GM19099 (cell line): Measurements from ENCODE around the gene TCEA3.

ENCODE experiments used
- POLR2A ChIP-seq: IDR thresholded peaks from 3 replicates; pipeline ENCODE4 v1.6.1; 2011; ENCODE audit warnings: low read depth; ENCODE audit not compliant: insufficient read length; ENCODE audit errors: extremely low read depth

The TCEA3 gene

DNA sequence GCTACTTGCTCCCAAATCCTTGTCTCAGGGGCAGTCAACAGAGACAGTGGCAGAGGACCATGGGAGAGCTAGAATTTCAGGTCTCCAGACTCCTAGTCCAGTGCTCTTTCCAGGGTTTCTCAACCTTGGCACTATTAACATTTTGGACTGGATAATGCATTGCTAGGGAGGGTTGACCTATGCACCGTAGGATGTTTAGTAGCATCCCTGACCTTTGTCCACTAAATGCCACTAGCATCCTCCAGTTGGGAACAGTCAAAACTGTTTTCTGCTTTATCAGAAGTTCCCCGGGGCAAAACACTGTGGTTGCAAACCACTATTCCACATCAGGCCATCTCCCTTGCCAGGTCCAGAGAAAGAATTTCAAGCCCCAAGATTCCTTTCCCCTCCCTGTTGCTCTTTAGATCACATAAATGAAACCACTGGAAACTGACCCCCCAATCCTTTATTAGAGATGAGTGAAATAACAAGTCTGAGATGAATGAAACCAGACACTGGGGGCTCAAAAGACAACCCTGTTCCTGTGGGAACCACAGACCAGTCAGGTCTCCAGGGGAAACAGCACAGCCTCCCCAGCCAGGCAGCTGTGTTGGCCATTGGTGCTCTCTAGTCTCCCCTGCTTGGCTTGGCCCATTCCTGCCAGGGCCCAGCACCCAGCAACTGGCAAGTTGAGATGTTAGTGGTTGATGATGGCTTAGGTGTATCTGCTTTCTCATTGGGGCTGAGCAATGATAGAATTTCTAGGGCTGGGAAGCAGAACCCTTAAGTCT lies 3.8 kb upstream of the TCEA3 start:
- no peak for TF ChIP-seq POLR2A

DNA sequence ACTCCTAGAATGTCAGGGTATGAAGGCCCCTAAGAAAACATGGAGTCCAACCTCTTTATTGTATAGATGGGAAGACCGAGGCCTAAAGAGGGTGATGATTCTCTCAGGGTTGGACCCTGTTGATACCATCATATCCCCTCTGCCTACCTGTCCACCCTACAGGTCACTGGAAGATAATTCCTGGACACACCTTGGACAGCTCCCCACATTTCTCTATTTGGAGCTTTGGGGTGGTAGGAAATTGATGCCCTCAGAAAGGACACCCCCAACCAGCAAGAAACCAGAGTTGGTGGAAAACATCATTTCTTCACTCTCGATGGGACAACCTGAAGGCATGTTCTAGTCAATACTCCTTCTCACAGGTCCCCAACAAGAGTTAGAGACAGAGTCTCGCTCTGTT lies 3.0 kb upstream of the TCEA3 start:
- TF ChIP-seq POLR2A: no peak

DNA sequence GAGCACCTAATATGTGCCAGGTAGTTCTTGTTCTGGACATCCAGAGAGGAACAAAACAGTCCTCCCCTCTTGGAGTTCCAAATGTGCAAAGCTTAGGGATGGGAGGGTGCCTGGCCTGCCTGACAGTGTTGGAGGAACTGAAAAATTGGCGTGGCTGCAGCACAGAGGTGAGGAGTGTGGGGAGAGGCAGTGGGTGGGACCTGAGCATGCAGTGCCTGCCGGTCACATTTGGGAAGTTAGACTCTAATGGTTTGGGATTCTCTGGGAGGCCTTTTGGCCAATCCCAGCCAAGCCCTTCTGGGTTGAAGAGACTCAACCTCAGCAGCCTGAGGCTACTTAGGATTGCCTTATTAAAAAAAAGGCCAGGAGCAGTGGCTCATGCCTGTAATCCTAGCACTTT lies 2.3 kb upstream of the TCEA3 start:
- TF ChIP-seq POLR2A: no peak

DNA sequence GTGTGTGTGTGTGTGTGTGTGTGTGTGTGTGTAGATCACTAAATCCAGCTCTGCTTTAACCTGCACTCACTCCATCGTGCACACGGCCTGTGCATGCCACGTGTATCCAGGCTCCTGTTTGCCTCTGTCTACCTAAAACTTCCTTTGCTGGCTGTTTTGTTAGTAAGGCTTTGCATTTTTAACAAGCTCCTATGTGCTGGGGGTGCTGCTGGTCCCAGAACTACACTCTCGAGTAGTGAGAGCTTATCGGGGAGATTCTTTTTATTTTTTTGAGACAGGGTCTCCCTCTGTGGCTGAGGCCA lies 596 bp upstream of the TCEA3 start:
- TF ChIP-seq POLR2A: no peak

DNA sequence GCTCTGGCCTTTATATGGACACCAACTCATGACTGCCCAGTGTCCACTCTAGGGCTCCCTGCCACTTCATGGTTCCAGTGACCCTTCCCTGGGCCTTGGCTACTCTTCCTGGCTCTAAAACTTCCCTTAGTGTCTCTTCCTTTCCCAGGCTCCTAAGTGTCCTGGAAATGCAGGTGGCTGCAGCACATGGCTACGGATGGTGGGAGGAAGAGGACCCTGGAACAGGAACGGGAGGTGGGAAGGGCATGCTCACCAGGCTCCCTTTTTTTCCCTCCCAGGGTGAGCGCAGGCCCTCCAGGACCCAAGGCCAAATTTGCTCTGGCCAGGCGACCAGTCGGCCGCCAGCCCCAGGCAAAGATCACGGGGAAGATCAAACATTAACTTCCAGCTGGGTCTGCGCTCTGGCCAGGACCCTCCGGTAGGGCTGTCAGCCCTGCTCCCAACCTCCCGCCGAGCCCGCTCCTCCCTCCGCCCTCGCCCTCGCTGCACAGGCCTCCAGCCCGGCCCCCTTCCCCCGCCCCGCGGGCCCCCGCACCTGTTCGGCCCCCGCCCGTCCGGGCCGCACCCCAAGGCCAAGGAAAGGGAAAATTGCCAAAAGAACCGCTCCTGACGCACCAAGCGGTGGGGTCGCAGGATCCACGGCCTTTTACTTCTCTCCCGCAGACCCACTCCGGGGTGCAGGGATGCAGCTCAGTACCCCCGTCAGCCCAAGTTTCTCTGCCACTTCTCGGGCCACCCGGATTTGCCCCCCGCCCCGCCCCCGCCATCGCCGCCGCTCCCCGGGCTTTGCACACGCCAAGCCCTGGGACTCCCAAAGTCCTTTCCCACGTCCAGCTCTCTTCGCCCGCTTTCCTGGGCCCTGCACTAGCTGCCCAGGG lies 894 bp downstream of the TCEA3 start:
- no peak for TF ChIP-seq POLR2A

DNA sequence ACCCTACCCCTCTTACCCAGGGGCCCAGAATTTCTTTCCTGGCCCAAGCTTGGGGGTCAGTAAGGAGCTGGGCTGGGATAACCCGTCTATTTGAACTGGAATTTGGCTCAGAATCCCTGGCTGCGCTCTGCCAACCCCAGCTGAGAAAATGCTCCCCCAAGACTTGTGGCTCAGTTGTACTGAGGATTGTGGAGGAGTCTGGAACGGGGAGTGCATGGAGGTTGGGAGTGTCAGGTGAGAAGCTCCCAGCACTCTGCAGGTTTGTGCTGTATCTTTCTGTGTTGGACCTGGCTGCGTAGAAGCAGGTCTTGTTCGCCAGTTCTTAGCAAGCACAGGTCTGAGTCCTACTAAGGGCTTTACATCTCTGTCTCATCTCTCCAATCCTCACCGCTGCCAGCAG lies 1.6 kb downstream of the TCEA3 start:
- no peak for TF ChIP-seq POLR2A

DNA sequence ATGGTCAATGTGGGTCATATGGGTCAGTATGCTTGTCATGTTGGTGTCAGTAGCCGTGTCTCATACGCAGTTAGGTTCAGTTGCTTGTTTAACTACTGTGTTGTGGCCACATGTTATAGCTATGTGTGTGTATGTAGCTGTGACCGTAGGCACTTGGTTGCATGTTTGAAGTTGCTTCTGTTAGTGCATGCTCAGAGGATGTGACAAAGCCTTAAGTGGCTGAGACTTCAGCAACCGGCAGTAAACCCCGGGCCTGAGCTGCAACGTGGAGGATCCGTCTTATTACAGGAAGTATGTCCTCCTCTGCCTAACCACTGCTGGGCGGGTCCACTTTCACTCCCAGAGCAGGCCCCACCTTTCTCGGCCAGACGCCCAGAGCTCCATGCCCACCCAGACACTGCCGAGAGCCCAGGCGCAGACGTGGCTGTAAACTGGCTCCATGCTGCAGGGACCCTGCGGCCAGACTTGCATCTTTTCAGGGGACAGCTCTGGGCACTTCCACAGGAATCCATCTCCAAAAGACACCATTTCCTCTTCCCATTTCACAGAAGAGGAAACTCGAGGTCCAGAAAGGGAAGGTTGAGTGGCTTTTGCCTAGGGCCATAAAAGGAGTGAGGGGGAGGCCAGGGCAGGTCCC lies 2.2 kb downstream of the TCEA3 start:
- no peak for TF ChIP-seq POLR2A

DNA sequence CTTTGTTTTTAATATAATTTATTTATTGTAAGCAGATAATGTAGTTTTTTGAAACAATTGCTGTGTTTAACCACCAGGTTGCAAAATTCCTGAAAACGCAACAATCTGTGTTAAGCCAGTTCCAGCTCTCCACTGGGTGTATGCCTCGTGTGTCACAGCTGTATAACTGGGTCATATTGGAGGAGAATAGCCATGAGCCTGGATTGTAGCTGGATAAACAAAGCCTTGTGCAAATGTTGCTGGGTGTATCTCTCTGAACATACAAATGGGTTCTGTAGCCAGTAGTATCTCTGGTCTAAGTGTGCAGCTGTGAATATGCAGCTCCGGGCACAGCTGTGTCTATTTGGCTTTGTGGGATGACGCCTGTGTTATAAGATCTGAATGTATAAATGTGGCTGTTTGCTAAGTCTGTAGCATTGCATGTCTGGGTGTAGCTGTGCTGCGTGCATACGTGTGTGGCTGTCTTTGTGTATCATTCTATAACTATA lies 2.8 kb downstream of the TCEA3 start:
- no peak for TF ChIP-seq POLR2A

DNA sequence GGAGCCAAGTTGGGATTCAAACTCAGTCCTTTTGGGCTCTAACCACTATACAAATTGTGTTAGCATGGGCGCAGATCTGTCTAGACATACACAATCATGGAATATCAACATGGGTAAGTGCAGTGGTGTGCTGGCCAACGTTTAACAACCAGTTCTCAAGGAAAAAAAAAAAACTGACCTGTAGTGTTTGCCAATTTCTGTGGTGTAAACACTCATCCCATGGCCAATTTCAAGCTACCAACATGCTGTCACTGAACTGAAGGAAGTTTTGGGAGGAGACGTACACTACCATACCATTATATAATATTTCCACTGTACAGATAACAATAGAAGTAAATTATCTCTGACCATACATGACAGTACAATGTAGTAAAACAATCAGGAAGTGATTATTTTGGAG lies 3.2 kb downstream of the TCEA3 start:
- TF ChIP-seq POLR2A: no peak

DNA sequence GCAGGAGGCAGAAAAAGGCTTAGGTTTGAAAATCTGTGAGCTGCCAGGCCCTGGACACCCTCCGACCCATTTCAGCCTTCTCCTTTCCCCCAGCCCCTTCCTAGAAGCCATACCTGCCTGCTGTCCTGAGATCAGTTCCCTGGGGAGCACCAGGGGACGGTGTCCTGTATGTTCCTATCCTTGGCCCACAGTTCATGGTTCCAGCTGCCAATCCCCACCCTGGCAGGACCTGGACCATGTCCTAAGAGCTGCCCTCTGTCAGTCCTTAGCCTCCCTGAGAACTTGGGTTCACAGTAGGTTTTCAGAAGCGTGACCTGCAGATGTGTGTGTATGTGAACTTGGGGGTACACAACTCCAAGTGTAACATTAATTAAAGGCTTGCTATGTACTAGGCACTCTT lies 3.8 kb downstream of the TCEA3 start:
- TF ChIP-seq POLR2A: no peak

DNA sequence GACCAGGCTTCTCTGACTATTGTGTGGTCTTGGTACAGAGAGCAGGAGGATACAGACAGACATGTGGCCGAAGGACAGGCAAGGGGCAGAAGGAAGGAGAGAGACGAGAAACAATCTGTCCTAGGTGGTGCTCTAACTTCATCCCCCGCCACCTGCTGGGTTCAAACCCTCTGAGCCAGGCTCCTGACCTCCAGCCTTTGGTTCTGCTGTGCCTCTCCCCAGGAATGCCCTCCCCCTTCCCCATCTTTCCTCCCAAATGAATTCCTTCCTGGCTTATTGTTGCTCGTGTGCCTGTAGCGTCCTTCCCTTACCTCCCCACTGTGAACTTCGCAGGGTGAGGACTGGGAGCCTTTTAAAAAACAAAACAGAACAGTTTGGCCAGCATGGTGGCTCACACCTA lies 5.4 kb downstream of the TCEA3 start:
- no peak for TF ChIP-seq POLR2A

DNA sequence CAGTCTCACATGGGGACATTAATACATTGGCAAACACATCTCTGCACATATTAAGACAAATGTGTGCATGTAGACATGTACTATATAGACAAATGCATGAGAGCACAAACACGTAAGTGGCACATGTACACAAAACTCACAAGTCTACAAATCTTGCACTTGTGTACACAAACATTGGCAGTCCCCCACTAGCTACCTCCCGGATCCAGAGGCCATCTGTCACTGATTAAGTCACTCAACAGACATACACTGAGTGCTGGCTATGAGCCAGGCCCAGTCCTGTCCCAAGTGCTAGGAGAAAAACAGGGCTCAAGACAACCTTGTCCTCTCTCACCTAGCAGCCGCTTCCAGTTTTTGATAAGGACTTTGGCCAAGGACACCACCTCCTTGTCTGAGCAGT lies 7.0 kb downstream of the TCEA3 start:
- no peak for TF ChIP-seq POLR2A

DNA sequence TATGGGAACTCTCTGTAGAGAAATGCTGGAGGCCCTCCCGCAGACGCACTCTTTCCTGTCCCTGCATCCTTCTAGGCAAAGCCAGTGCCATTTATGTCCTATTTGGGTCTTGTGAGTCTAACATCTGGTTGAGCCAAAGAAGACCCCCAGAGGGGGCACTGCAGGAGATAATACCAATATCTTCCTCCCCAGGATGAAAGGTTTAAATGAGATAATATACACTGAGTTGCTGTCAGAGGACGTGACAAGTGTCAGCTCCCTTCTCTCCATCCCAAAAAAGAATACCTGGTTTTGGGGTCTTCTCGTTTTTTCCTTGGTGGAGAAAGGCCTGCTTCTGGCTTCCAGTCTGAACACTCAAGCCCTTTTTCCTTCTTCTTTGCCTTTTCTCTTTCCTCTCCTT lies 7.6 kb downstream of the TCEA3 start:
- no peak for TF ChIP-seq POLR2A

DNA sequence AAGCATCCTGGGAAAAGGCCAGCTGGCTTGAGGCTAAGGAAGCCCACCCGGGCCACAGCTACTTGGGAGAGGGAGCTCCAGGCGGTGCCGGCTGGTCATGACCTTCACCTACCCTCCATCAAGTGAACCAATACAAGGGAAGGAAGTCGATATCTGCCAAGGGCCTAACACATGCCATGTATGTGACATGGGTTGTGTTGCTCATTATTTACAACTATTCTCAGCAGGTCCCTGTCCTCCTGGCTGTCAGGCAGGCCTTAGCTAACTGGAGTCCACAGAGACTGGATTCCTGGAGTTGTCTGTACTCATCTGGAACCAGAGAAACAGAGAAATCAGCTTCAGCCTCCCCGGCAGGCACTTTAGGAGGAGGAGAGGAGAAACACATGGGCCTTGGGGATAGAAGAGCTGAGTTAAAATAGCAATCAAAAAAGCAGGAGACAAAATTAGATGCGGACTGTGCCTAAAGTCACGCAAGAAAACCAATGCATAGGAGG lies 15.7 kb downstream of the TCEA3 start:
- TF ChIP-seq POLR2A: no peak

DNA sequence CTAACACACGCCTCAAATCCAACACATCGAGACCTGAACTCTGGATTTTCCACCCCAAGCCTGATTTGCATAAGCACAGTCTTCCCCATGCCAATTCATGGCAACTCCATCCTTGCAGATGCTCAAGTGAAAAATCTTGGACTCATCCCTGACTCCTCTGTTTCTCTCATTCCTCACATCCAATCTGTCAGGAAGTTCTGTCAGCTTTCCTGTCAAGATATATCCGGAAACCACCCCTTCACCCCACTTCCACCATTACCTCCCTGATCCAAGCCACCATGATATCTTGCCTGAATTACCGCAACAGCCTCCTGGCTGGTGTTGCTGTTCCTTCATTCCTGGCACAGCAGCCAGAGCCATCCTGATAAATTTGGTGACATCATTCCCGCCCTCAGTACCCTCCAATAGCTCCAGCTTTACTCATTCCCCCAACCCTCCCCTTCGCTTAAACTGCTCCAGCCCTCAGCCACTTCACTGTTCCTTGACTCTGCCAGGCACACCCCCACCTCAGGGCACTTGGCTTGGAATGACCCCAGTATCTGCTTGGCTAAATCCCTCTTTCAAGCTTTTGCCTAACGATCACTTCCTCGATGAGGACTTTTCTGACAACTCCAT lies 17.4 kb downstream of the TCEA3 start:
- TF ChIP-seq POLR2A: no peak
